Stimulated activated CD8-positive, alpha-beta memory T cell treated with anti-CD3 and anti-CD28 coated beads, Interleukin-4, amount 100 ng/mL, for 48 hours (primary cell): ENCODE results near the gene STK39.

ENCODE experiments used
- DNase-seq: peaks from one replicate; pipeline ENCODE4 v3.0.0-alpha.2; 2020

Gene STK39

GRCh38 chr2:168033966-168034365 is 213.4 kb downstream of the STK39 start:
- no peak for DNase-seq

- no peak for DNase-seq
These were observed 215.3 kb downstream of the STK39 start for GRCh38 chr2:168032091-168032490.

GRCh38 chr2:168030862-168031624 is 216.4 kb downstream of the STK39 start:
- no peak for DNase-seq

GRCh38 chr2:168029071-168029470 is 218.3 kb downstream of the STK39 start:
- no peak for DNase-seq

GRCh38 chr2:168028362-168028761 is 219.0 kb downstream of the STK39 start:
- DNase-seq: no peak

GRCh38 chr2:168025487-168026202 is 221.8 kb downstream of the STK39 start:
- no peak for DNase-seq

GRCh38 chr2:168024459-168024858 is 222.9 kb downstream of the STK39 start:
- no peak for DNase-seq

- DNase-seq: no peak
These were observed 225.4 kb downstream of the STK39 start for GRCh38 chr2:168021800-168022587.

- DNase-seq: no peak
These were observed 232.0 kb downstream of the STK39 start for GRCh38 chr2:168015274-168015953.

GRCh38 chr2:168009900-168010299 is 237.5 kb downstream of the STK39 start:
- no peak for DNase-seq

- no peak for DNase-seq
These were observed 238.7 kb downstream of the STK39 start for GRCh38 chr2:168008646-168009195.

- DNase-seq: no peak
These were observed 240.9 kb downstream of the STK39 start for GRCh38 chr2:168006498-168006897.

GRCh38 chr2:168005586-168005985 is 241.8 kb downstream of the STK39 start:
- no peak for DNase-seq

- no peak for DNase-seq
These were observed 243.5 kb downstream of the STK39 start for GRCh38 chr2:168003876-168004275.

GRCh38 chr2:168002021-168002553 is 245.3 kb downstream of the STK39 start:
- no peak for DNase-seq

- no peak for DNase-seq
These were observed 255.1 kb downstream of the STK39 start for GRCh38 chr2:167992278-167992677.

- no peak for DNase-seq
These were observed 257.3 kb downstream of the STK39 start for GRCh38 chr2:167990062-167990461.

- no peak for DNase-seq
These were observed 259.1 kb downstream of the STK39 start for GRCh38 chr2:167988296-167988695.

GRCh38 chr2:167987558-167987957 is 259.8 kb downstream of the STK39 start:
- DNase-seq: no peak

GRCh38 chr2:167987026-167987425 is 260.4 kb downstream of the STK39 start:
- DNase-seq: no peak

GRCh38 chr2:167986223-167986622 is 261.2 kb downstream of the STK39 start:
- no peak for DNase-seq

- no peak for DNase-seq
These were observed 265.4 kb downstream of the STK39 start for GRCh38 chr2:167981945-167982344.
